PC-9 (cell line): ENCODE results near the gene MCC. TPM values are rescaled to one million over a fixed set of nuclear protein-coding genes. Genes with fewer than 3 reads are reported as not detected.

Experiments used
- BruUV-seq: library from RNA; stranded (reverse); fragments of 400-500 nt; replicated peaks from 2 replicates; lab custom pipeline; 2021; lab: Mats Ljungman, UMichigan
- CTCF ChIA-PET: fragments of 300-600 bp; sonication (Branson Sonifier 250); formaldehyde crosslinking; loops from one replicate; lab custom pipeline; 2022; ENCODE audit warnings: antibody characterized with exemption; lab: Charles Lee
- POLR2A ChIA-PET: fragments of 300-600 bp; sonication (Branson Sonifier 250); formaldehyde crosslinking; loops from one replicate; lab custom pipeline; 2022; ENCODE audit warnings: antibody characterized with exemption; ENCODE audit not compliant: unreplicated experiment; lab: Charles Lee
- DNase-seq, 2 experiments: peaks; one replicate each; pipeline versions ENCODE4 v3.0.0 to v3.0.0-alpha.2; 2015 to 2022; ENCODE audit warnings: mixed read lengths in 1 of 2
- H2AFZ ChIP-seq: fragments of 200-600 bp; sonication (generic); 2 replicates; pipeline ENCODE4 v1.8.1; 2017; ENCODE audit warnings: antibody characterized with exemption
- H3F3A ChIP-seq: fragments of 200-600 bp; sonication (generic); 2 replicates; pipeline ENCODE4 v1.8.1; 2017; ENCODE audit warnings: antibody characterized with exemption, mild to moderate bottlenecking, low read depth; ENCODE audit not compliant: insufficient read depth
- H3K27ac ChIP-seq: fragments of 200-600 bp; sonication (generic); 2 replicates; pipeline ENCODE4 v1.6.1; 2016; ENCODE audit warnings: mixed run types
- H3K27me3 ChIP-seq: fragments of 200-600 bp; sonication (generic); 2 replicates; pipeline ENCODE4 v1.6.1; 2016; ENCODE audit warnings: low read depth, mixed run types; ENCODE audit not compliant: insufficient read depth
- H3K36me3 ChIP-seq: fragments of 200-600 bp; sonication (generic); 2 replicates; pipeline ENCODE4 v1.6.1; 2016; ENCODE audit warnings: low read depth, mixed run types
- H3K4me1 ChIP-seq: fragments of 200-600 bp; sonication (generic); replicated peaks from 2 replicates; pipeline ENCODE4 v1.6.1; 2016; ENCODE audit warnings: mixed run types; ENCODE audit not compliant: insufficient read depth
- H3K4me2 ChIP-seq: fragments of 200-600 bp; sonication (generic); 2 replicates; pipeline ENCODE4 v1.6.1; 2017; ENCODE audit warnings: mixed run types
- H3K4me3 ChIP-seq: fragments of 200-600 bp; sonication (generic); 2 replicates; pipeline ENCODE4 v1.6.1; 2016; ENCODE audit warnings: mixed run types
- H3K79me2 ChIP-seq: fragments of 200-600 bp; sonication (generic); 2 replicates; pipeline ENCODE4 v1.6.1; 2017; ENCODE audit warnings: low read depth, mixed run types
- H3K9me2 ChIP-seq: fragments of 200-600 bp; sonication (generic); 2 replicates; pipeline ENCODE4 v1.8.1; 2017; ENCODE audit warnings: mild to moderate bottlenecking; ENCODE audit not compliant: insufficient read depth
- H3K9me3 ChIP-seq: fragments of 200-600 bp; sonication (generic); 2 replicates; pipeline ENCODE4 v1.8.1; 2016; ENCODE audit warnings: low read depth; ENCODE audit not compliant: insufficient read depth
- H4K20me1 ChIP-seq: fragments of 200-600 bp; sonication (generic); 2 replicates; pipeline ENCODE4 v1.8.1; 2017; ENCODE audit not compliant: insufficient read depth
- CTCF ChIP-seq: fragments of 200-600 bp; sonication (generic); conservative IDR thresholded peaks from 2 replicates; pipeline ENCODE4 v1.6.1; 2017; ENCODE audit warnings: mixed run types, antibody characterized with exemption, mild to moderate bottlenecking, moderate library complexity
- EZH2 ChIP-seq: fragments of 200-600 bp; sonication (generic); IDR thresholded peaks from 2 replicates; pipeline ENCODE4 v1.8.0; 2017; ENCODE audit warnings: antibody characterized with exemption, low read depth
- intact Hi-C: fragments of 100-400 bp; cut with micrococcal nuclease; formaldehyde crosslinking; loops from one replicate; pipeline ENCODE4 v1.10.0; 2022; ENCODE audit not compliant: unreplicated experiment
- total RNA-seq: library from RNA; stranded (reverse); gene quantifications from 2 replicates; pipeline ENCODE4 v1.2.3, GENCODE V29; 2021

The MCC gene
- total RNA-seq, 1 experiment from 2014 or later, result 2.5 TPM

GRCh38 chr5:113299591-113299990 lies 188.7 kb downstream of the MCC start:
- no peak for DNase-seq
- no peaks in the 10 kb centered on the region for H3K9me3 ChIP-seq
- H3K27me3 ChIP-seq, result no peaks in the 10 kb centered on the region
- intact Hi-C loops, result no loop called here
- no peaks in the 10 kb centered on the region for H3K79me2 ChIP-seq
- no peaks in the 10 kb centered on the region for H3K36me3 ChIP-seq
- no peak overlapping the region for H2AFZ ChIP-seq
- BruUV-seq, result no TSS peak
- peaks cover 4% of the 10 kb centered on the region; the same call in 1 of the 2 replicates for H3F3A ChIP-seq
- H3K4me3 ChIP-seq, result no peak overlapping the region
- no peak overlapping the region for H3K4me2 ChIP-seq
- ChIA-PET POLR2A (no interaction called here), CTCF (no interaction called here)
- H3K27ac ChIP-seq, result no peak overlapping the region
- no peaks in the 10 kb centered on the region for H3K9me2 ChIP-seq
- H3K4me1 ChIP-seq, result peaks cover 8% of the 10 kb centered on the region; the same call in 1 of the 2 replicates
- TF ChIP-seq EZH2 (no peak), CTCF (no peak)
- no peaks in the 10 kb centered on the region for H4K20me1 ChIP-seq

DNA sequence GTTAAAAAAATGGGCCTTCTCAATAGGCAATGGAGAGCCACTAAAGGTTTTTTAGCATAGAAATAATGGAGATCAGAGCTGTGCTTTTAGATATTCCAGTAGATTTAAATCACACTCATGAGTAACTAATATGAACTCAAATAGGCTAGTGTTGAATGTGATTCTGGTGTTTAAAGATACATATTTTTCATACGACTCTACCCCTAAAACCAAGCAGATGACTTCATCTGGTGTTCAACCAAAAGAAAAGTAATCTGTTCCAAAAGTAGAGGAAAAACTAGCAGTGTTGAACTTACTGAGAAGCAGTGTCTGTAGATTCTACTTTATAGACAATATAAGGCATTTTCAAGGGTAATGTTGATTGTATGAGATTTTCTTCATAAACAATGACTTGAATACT lies 191.6 kb downstream of the MCC start:
- POLR2A ChIA-PET, result no interaction called here
- Histone ChIP-seq H2AFZ (no peak overlapping the region), H3K9me3 (no peaks in the 10 kb centered on the region), H4K20me1 (no peaks in the 10 kb centered on the region), H3K79me2 (no peaks in the 10 kb centered on the region), H3K27ac (no peak overlapping the region), H3K4me1 (peaks cover 12% of the 10 kb centered on the region; the same call in 1 of the 2 replicates), H3K27me3 (no peaks in the 10 kb centered on the region), H3K9me2 (no peaks in the 10 kb centered on the region), H3F3A (peaks cover 4% of the 10 kb centered on the region; the same call in 1 of the 2 replicates), H3K4me2 (no peak overlapping the region), H3K4me3 (no peak overlapping the region), H3K36me3 (no peaks in the 10 kb centered on the region)
- no TSS peak for BruUV-seq
- CTCF ChIA-PET, result no interaction called here
- intact Hi-C loops, result no loop called here
- no peak for DNase-seq
- TF ChIP-seq EZH2 (no peak), CTCF (no peak)

- peak overlapping the region; percentile 98 for H2AFZ ChIP-seq
- H3K9me3 ChIP-seq, result no peaks in the 10 kb centered on the region
- no TSS peak for BruUV-seq
- peak overlapping the region; percentile 97 for H3K4me2 ChIP-seq
- peaks cover 12% of the 10 kb centered on the region; the same call in 1 of the 2 replicates for H3K4me1 ChIP-seq
- TF ChIP-seq CTCF (no peak), EZH2 (no peak)
- H3K4me3 ChIP-seq, result peak overlapping the region; percentile 92
- H3F3A ChIP-seq, result peaks cover 4% of the 10 kb centered on the region; the same call in 1 of the 2 replicates
- no peaks in the 10 kb centered on the region for H4K20me1 ChIP-seq
- no peaks in the 10 kb centered on the region for H3K79me2 ChIP-seq
- ChIA-PET CTCF (interaction anchor here (1.0 kb wide), 1 partner anchor 216 kb away, joined by 13 read pairs; no protein-coding TSS in a partner anchor), POLR2A (interaction anchor here (0.5 kb wide), 1 partner anchor 35 kb away, joined by 3 read pairs; no protein-coding TSS in a partner anchor)
- H3K27ac ChIP-seq, result no peak overlapping the region
- no peaks in the 10 kb centered on the region for H3K27me3 ChIP-seq
- H3K36me3 ChIP-seq, result no peaks in the 10 kb centered on the region
- DNase-seq, result no peak
- intact Hi-C loops, result no loop called here
- H3K9me2 ChIP-seq, result no peaks in the 10 kb centered on the region
Measured at GRCh38 chr5:113295111-113295539, 193.1 kb downstream of the MCC start.
